D721Med (cell line): Measurements from ENCODE around the gene DPY19L3.
"Not testable (repeated sequence)": the region's sequence is repeated elsewhere in the genome, so short reads cannot be mapped to it uniquely, and the experiment has no call there.

ENCODE experiments used
- DNase-seq: peaks from one replicate; pipeline ENCODE4 v3.0.0; 2011; ENCODE audit warnings: low spot score; ENCODE audit not compliant: insufficient read length
- FAIRE-seq: peaks from 2 replicates; lab custom pipeline; 2011; peaks lifted over from hg19 to GRCh38; lab: Jason Lieb, UNC
- TF ChIP-seq, protein P1 (sequence below): IDR thresholded peaks from 2 replicates; pipeline ENCODE4 v1.5.1; 2012; ENCODE audit warnings: mild to moderate bottlenecking, control low read depth; ENCODE audit not compliant: insufficient read depth; ENCODE audit errors: missing control alignments

Gene DPY19L3

DNA sequence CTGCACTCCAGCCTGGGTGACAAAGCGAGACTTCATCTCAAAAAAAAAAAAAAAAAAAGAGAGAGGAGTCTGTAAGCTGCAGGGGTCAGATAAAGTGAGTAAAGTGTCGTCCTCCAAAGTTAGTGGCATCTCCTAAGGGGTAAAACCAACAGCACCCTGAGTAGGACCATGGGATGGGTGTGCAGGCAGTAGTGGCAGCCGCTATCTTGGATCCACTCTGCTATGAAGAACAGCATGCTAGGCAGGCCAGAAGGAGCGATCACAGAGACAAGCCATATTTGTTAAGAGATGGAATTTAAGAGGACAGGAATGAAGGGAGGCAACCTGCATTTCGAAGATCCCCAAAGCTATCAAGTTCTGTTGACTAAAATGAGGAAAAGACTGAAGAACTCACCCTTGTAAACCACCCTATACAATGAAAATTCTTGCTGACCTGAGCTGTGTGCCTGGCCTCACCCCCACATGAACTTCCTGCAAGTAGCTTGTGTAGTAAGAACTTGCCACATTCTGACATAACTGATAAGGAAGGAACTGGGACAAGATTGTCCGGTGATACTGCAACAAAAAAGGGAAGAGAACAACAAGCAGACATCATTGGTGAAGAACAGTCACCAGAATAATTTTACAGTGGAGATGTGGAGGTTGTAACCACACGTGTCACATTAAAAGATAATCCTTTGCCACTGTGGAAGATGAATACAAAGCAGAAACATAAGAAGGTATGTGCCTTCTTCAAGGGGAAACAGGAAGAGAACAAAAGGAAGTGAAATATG, 16.2 kb downstream of the DPY19L3 start:
- no peak for DNase-seq
- TF ChIP-seq, protein P1, sequence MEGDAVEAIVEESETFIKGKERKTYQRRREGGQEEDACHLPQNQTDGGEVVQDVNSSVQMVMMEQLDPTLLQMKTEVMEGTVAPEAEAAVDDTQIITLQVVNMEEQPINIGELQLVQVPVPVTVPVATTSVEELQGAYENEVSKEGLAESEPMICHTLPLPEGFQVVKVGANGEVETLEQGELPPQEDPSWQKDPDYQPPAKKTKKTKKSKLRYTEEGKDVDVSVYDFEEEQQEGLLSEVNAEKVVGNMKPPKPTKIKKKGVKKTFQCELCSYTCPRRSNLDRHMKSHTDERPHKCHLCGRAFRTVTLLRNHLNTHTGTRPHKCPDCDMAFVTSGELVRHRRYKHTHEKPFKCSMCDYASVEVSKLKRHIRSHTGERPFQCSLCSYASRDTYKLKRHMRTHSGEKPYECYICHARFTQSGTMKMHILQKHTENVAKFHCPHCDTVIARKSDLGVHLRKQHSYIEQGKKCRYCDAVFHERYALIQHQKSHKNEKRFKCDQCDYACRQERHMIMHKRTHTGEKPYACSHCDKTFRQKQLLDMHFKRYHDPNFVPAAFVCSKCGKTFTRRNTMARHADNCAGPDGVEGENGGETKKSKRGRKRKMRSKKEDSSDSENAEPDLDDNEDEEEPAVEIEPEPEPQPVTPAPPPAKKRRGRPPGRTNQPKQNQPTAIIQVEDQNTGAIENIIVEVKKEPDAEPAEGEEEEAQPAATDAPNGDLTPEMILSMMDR: no peak
- no peak for FAIRE-seq

DNA sequence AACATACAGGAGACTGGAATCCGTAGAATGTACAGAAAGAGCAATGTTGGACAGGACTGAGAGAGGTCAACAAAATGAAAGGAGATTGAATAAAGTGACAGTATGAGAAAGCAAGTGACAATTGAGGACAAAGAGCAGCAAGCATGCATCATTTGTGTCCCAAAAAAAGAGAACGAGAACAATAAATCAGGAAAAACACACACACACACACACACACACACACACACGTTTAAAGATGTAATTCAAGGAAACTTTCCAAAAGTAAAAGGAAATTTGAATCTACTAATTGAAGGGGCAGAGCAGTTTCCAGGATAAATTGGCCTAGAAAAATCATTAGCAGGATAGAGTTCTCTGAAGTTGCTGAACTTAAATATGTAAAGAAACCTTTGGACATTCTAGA, 16.9 kb downstream of the DPY19L3 start:
- DNase-seq (no peak), FAIRE-seq (no peak)
- TF ChIP-seq, protein P1: no peak

DNA sequence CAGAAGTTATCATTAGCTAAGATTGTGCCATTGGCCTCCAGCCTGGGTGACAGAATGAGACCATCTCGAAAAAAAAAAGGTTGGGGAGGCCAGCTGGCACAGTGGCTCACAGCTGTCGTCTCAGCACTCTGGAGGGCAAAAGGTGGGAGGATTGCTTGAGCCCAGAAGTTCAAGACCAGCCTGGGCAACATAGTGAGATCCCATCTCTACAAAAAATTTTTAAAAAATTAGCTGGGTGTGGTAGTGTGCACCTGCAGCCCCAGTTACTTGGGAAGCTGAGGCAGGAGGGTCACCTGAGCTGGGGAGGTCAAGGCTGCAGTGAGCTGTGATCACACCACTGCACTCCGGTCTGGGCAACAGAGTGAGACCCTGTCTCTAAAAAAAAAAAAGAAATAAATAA, 18.4 kb downstream of the DPY19L3 start:
- DNase-seq, FAIRE-seq: not testable (repeated sequence)

DNA sequence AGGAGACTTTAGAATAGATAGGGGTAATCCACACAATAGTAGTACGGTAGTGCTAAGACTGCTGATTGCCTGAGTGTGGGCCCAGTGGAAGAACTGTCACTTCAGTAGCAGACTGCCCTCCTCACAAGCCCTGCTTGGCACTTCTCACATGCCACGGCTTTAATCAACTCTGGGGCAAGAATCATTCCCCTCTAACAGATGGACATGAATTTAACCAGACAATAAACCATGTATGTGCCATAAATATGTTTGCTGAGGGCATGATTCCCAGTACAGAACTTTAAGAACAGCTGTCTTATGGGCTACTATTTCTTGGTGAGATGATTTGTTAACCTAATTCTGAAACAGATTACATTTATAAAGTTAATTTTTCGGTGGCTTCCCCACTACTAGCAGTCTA, 22.0 kb downstream of the DPY19L3 start:
- DNase-seq (no peak), FAIRE-seq (no peak)
- TF ChIP-seq, protein P1: no peak

DNA sequence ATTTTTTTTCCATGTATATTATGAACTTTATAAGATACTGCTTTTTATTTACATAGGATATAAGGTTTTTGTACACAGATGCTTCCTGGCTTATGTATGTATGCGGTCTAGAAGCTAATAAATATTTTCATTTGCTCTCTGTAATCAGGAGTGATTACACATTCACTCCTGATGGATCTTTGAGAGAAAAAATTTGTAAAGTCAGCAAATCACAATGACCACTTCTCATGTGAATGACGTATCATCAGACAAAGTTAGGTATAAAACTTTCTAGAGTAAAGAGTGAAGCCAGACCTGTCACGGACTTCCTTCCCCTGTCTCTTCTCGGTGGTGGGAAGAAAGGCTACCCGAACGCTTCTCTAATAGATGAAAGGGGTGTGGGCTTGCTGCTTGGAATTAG, 31.1 kb downstream of the DPY19L3 start:
- TF ChIP-seq, protein P1: no peak
- DNase-seq: no peak
- FAIRE-seq: no peak

DNA sequence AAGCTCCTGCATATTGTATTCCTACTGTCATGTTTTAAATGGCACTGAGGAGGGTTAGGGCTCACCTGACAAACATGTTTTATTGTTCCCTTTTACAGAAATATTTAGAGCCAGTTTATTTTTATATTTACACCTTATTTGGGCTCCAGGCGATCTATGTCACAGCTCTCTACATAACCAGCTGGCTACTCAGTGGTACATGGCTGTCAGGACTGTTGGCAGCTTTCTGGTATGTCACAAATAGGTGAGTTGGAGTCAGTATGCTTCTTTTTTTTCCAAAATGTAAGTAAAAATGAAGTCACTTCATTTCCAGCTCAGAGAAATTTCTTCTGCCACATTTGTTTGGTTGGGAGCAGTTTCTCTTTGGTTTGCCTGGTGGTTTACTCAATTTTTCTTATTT, 31.5 kb downstream of the DPY19L3 start:
- TF ChIP-seq, protein P1: no peak
- FAIRE-seq: no peak

DNA sequence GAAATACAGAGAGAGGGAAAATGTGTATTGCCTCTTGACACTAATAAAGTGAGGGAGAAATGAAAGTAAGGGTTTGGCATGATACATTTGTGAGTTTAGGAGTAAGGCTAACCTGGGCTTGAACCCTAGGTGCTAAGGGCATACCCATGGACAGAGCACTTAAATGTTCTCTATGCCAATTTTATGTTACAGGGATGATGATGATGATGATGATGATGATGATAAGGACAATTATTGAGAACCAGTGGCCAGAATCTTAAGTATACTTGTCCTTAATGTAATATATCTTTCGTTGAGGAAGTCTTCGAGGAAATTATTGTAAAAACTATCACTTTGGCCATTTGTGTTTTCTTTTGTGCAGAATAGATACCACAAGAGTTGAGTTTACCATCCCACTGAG, 33.2 kb downstream of the DPY19L3 start:
- FAIRE-seq (no peak), DNase-seq (no peak)
- TF ChIP-seq, protein P1: no peak

More for the DNA sequence above, 31.5 kb downstream of the DPY19L3 start:
- no peak for DNase-seq

DNA sequence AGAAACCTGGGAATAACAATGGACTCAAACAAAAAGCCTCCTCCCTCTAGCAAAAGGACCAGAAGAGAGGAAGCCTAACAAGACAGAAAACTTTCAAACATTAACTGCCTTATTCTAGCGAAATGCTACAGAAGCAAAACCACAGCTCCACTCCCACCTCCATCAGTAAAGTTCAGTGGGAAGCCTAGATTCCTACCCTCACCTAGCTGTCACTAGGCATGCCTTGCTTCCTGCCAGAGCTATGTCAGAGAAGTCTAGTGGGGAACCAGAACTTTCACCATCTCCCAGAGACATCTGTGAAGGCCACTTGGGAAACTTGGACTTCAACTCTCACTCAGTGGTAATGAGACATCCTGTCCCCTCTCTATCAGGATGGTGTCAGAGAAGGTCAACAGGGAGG, 37.1 kb downstream of the DPY19L3 start:
- FAIRE-seq: no peak

DNA sequence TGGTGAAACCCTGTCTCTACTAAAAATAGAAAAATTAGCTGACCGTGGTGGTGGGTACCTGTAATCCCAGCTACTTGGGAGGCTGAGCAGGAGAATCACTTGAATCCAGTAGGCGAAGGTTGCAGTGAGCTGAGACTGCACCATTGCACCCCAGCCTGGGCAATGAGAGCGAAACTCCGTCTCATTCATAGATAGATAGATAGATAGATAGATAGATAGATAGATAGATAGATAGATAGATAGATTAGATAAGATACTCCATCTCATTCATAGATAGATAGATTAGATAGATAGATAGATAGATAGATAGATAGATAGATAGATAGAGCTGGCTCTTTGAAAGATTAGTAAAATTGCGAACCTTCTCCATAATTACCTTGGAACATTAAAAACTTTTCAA, 42.0 kb downstream of the DPY19L3 start:
- DNase-seq, FAIRE-seq: not testable (repeated sequence)

More for the DNA sequence above, 37.1 kb downstream of the DPY19L3 start:
- DNase-seq: no peak
- TF ChIP-seq, protein P1: no peak
